ENCODE data around the gene CORO1A.
"Not testable (repeated sequence)": the region's sequence is repeated elsewhere in the genome, so short reads cannot be mapped to it uniquely, and the experiment has no call there.

- TF ChIP-seq, protein P1, sequence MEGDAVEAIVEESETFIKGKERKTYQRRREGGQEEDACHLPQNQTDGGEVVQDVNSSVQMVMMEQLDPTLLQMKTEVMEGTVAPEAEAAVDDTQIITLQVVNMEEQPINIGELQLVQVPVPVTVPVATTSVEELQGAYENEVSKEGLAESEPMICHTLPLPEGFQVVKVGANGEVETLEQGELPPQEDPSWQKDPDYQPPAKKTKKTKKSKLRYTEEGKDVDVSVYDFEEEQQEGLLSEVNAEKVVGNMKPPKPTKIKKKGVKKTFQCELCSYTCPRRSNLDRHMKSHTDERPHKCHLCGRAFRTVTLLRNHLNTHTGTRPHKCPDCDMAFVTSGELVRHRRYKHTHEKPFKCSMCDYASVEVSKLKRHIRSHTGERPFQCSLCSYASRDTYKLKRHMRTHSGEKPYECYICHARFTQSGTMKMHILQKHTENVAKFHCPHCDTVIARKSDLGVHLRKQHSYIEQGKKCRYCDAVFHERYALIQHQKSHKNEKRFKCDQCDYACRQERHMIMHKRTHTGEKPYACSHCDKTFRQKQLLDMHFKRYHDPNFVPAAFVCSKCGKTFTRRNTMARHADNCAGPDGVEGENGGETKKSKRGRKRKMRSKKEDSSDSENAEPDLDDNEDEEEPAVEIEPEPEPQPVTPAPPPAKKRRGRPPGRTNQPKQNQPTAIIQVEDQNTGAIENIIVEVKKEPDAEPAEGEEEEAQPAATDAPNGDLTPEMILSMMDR (IDR thresholded peaks at IDR 0.05; ENCODE audit: insufficient read depth, low read depth, low read length), result not testable (repeated sequence)
- TF ChIP-seq EZH2 (IDR thresholded peaks at IDR 0.05; ENCODE audit: insufficient read depth, low read length), result not testable (repeated sequence)
Observed at GRCh38 chr16:30191158-30191557, 7.8 kb downstream of the CORO1A start.
